GM12878 (cell line): ENCODE measurements around the gene PPME1. TPM values are rescaled to one million over a fixed set of nuclear protein-coding genes. Genes with fewer than 3 reads are reported as not detected.

ENCODE experiments used
- ATAC-seq: fragments of 200-7000 bp; cut with Tn5 transposase; 3 replicates; pipeline ENCODE4 v1.9.1; 2020; ENCODE audit warnings: mild to moderate bottlenecking, moderate library complexity
- BruUV-seq: library from RNA; stranded (reverse); fragments of 400-500 nt; replicated peaks from 2 replicates; lab custom pipeline; 2021; lab: Mats Ljungman, UMichigan
- CTCF ChIA-PET: fragments of 300-600 bp; sonication (Branson Sonifier 250); formaldehyde crosslinking; extraction: SDS; loops from one replicate; lab custom pipeline; 2021; ENCODE audit warnings: inconsistent platforms; lab: Yijun Ruan, JAX
- POLR2A ChIA-PET: fragments of 350-600 bp; formaldehyde crosslinking; extraction: SDS; loops from one replicate; lab custom pipeline; 2021; ENCODE audit warnings: inconsistent platforms; lab: Charles Lee
- RAD21 ChIA-PET: fragments of 300-600 bp; sonication (Branson Sonifier 250); formaldehyde crosslinking; loops from one replicate; lab custom pipeline; 2023; ENCODE audit warnings: antibody characterized with exemption; ENCODE audit not compliant: unreplicated experiment; lab: Charles Lee
- SMC1A ChIA-PET: fragments of 300-600 bp; sonication (Branson Sonifier 250); formaldehyde crosslinking; loops from one replicate; lab custom pipeline; 2023; ENCODE audit not compliant: unreplicated experiment, uncharacterized antibody; lab: Charles Lee
- DNase-seq: peaks from one replicate; pipeline ENCODE4 v3.0.0-alpha.2; 2011; ENCODE audit warnings: low read depth, low spot score
- FAIRE-seq: peaks from 3 replicates; lab custom pipeline; 2011; peaks lifted over from hg19 to GRCh38; lab: Jason Lieb, UNC
- H2AFZ ChIP-seq: 2 replicates; pipeline ENCODE4 v1.6.0; 2011; ENCODE audit warnings: low read depth, low read length, control low read depth; ENCODE audit not compliant: control insufficient read depth
- H3K27ac ChIP-seq: 2 replicates; pipeline ENCODE4 v1.5.1; 2011; ENCODE audit warnings: control low read depth; ENCODE audit not compliant: control insufficient read depth, insufficient read depth
- H3K27me3 ChIP-seq, 2 experiments: replicated peaks in 1 of 2; 2 replicates each; pipeline versions ENCODE4 v1.6.0 to v1.6.1; 2011; ENCODE audit warnings: low read length in 1 of 2; ENCODE audit not compliant: control insufficient read depth in 2 of 2, insufficient read depth in 2 of 2
- H3K36me3 ChIP-seq, 2 experiments: 2 replicates each; pipeline ENCODE4 v1.5.1; 2011; ENCODE audit warnings: low read length in 1 of 2; ENCODE audit not compliant: control insufficient read depth in 2 of 2, insufficient read depth in 2 of 2
- H3K4me1 ChIP-seq: 2 replicates; pipeline ENCODE4 v1.6.1; 2011; ENCODE audit warnings: mild to moderate bottlenecking, low read length, moderate library complexity, mixed read lengths; ENCODE audit not compliant: control insufficient read depth, insufficient read depth
- H3K4me2 ChIP-seq: 2 replicates; pipeline ENCODE4 v1.6.0; 2011; ENCODE audit warnings: control low read depth; ENCODE audit not compliant: control insufficient read depth, insufficient read depth
- H3K4me3 ChIP-seq: fragments of 200-600 bp; sonication (generic); 2 replicates; pipeline ENCODE4 v1.5.1; 2016
- H3K79me2 ChIP-seq: 2 replicates; pipeline ENCODE4 v1.6.0; 2011; ENCODE audit warnings: low read length; ENCODE audit not compliant: control insufficient read depth, insufficient read depth
- H3K9ac ChIP-seq: 2 replicates; pipeline ENCODE4 v1.8.0; 2011; ENCODE audit warnings: low read length, control low read depth, mixed read lengths; ENCODE audit not compliant: control insufficient read depth, insufficient read depth
- H3K9me3 ChIP-seq: replicated peaks from 3 replicates; pipeline ENCODE4 v1.5.1; 2011; ENCODE audit warnings: mild to moderate bottlenecking, low read length; ENCODE audit not compliant: control insufficient read depth, insufficient read depth
- H4K20me1 ChIP-seq: 2 replicates; pipeline ENCODE4 v1.6.0; 2011; ENCODE audit not compliant: control insufficient read depth, insufficient read depth
- ASH2L ChIP-seq: fragments of 300-600, 200-600 bp; sonication (generic); IDR thresholded peaks from 2 replicates; pipeline ENCODE4 v1.6.1; 2017; ENCODE audit warnings: low read depth, mild to moderate bottlenecking, borderline replicate concordance
- BMI1 ChIP-seq: fragments of 450-650 bp; IDR thresholded peaks from 2 replicates; pipeline ENCODE4 v1.6.1; 2016; ENCODE audit warnings: mild to moderate bottlenecking, moderate library complexity, borderline replicate concordance
- BRCA1 ChIP-seq: IDR thresholded peaks from 2 replicates; pipeline ENCODE4 v1.6.1; 2011; ENCODE audit warnings: low read depth, low read length, improper control_type of control experiment
- CEBPB ChIP-seq, 2 experiments: fragments of 150-350 bp in 1 of 2; IDR thresholded peaks; 2 replicates each; pipeline ENCODE4 v1.6.1; 2012 to 2014; ENCODE audit warnings: low read depth in 2 of 2, low read length in 2 of 2, borderline replicate concordance in 1 of 2, inconsistent platforms in 1 of 2
- CREB1 ChIP-seq: IDR thresholded peaks from 2 replicates; pipeline ENCODE4 v1.6.1; 2012; ENCODE audit warnings: low read depth, mild to moderate bottlenecking, inconsistent platforms
- CREM ChIP-seq: IDR thresholded peaks from 2 replicates; pipeline ENCODE4 v1.6.1; 2014; ENCODE audit warnings: antibody characterized with exemption, low read depth
- FOXK2 ChIP-seq: fragments of 450-650 bp; IDR thresholded peaks from 2 replicates; pipeline ENCODE4 v1.6.1; 2017; ENCODE audit warnings: mild to moderate bottlenecking, moderate library complexity
- HDGF ChIP-seq: fragments of 450-650 bp; IDR thresholded peaks from 2 replicates; pipeline ENCODE4 v1.6.1; 2016; ENCODE audit warnings: antibody characterized with exemption
- NBN ChIP-seq: fragments of 450-650 bp; IDR thresholded peaks from 2 replicates; pipeline ENCODE4 v1.6.1; 2016
- NR2F1 ChIP-seq: fragments of 450-650 bp; conservative IDR thresholded peaks from 2 replicates; pipeline ENCODE4 v1.6.1; 2017; ENCODE audit warnings: mild to moderate bottlenecking
- PML ChIP-seq: IDR thresholded peaks from 2 replicates; pipeline ENCODE4 v1.6.1; 2012; ENCODE audit warnings: low read length, inconsistent platforms
- RUNX3 ChIP-seq: IDR thresholded peaks from 2 replicates; pipeline ENCODE4 v1.6.1; 2012; ENCODE audit warnings: low read length, inconsistent platforms
- ZNF207 ChIP-seq: fragments of 450-650 bp; IDR thresholded peaks from 2 replicates; pipeline ENCODE4 v1.6.1; 2014; ENCODE audit warnings: antibody characterized with exemption, mild to moderate bottlenecking, borderline replicate concordance
- WGBS: methylation state at CpG from one replicate; pipeline ENCODE4 v1.1.6; 2016; ENCODE audit warnings: low lambda C conversion rate; ENCODE audit not compliant: insufficient replicate concordance, insufficient coverage; ENCODE audit errors: missing lambda C conversion rate; 5-methylcytosine and 5-hydroxymethylcytosine counted together
- in situ Hi-C: fragments of 300-500 bp; cut with MboI; formaldehyde crosslinking; loops from 9 replicates; pipeline ENCODE4 v1.14.3; 2018; ENCODE audit warnings: mixed read lengths
- intact Hi-C: fragments of 100-400 bp; cut with micrococcal nuclease; formaldehyde crosslinking; loops from one replicate; pipeline ENCODE4 v1.14.2; 2022; ENCODE audit not compliant: unreplicated experiment
- polyA plus RNA-seq, 11 experiments: library from polyadenylated mRNA; depleted of rRNA in 4 of 11; unstranded in 6 of 11; stranded (reverse) in 5 of 11; fragments of >200 nt; fragmentation: Nextera tagmentation in 4 of 11; fragmentation: Illumina TruSeq in 1 of 11; extraction: Ambion mirVana in 4 of 11; extraction: Trizol in 1 of 11; gene quantifications; 1 replicate in 1 of 11; 2 replicates in 10 of 11; pipeline versions ENCODE4 v1.2.1 to v1.2.3, GENCODE V29; 2011 to 2016; ENCODE audit warnings: inconsistent platforms in 2 of 11, missing spikeins in 2 of 11, low read depth in 1 of 11
- total RNA-seq, 4 experiments: library from RNA; depleted of rRNA in 3 of 4; stranded (reverse); fragments of >200 nt in 3 of 4; fragmentation: Illumina TruSeq in 1 of 4; extraction: Trizol in 1 of 4; gene quantifications; 2 replicates each; pipeline versions ENCODE4 v1.2.1 to v1.2.3, GENCODE V29; 2013 to 2021
- TF ChIP-seq, protein P1 (sequence below): fragments of 450-650 bp; IDR thresholded peaks from 2 replicates; pipeline ENCODE4 v1.6.1; 2016; ENCODE audit warnings: mild to moderate bottlenecking
- TF ChIP-seq, protein P2 (sequence below): fragments of 450-650 bp; IDR thresholded peaks from 2 replicates; pipeline ENCODE4 v1.6.1; 2014; ENCODE audit warnings: mild to moderate bottlenecking
- TF ChIP-seq, protein P3 (sequence below): fragments of 450-650 bp; conservative IDR thresholded peaks from 2 replicates; pipeline ENCODE4 v1.6.1; 2017; ENCODE audit warnings: mild to moderate bottlenecking, moderate library complexity

The PPME1 gene
- total and polyA plus RNA-seq, 10 of the 15 experiments (the other 5 are each of a cell fraction or from before 2014, with no cell fraction given): 3.1 to 51.4 (median 20.8) TPM

DNA sequence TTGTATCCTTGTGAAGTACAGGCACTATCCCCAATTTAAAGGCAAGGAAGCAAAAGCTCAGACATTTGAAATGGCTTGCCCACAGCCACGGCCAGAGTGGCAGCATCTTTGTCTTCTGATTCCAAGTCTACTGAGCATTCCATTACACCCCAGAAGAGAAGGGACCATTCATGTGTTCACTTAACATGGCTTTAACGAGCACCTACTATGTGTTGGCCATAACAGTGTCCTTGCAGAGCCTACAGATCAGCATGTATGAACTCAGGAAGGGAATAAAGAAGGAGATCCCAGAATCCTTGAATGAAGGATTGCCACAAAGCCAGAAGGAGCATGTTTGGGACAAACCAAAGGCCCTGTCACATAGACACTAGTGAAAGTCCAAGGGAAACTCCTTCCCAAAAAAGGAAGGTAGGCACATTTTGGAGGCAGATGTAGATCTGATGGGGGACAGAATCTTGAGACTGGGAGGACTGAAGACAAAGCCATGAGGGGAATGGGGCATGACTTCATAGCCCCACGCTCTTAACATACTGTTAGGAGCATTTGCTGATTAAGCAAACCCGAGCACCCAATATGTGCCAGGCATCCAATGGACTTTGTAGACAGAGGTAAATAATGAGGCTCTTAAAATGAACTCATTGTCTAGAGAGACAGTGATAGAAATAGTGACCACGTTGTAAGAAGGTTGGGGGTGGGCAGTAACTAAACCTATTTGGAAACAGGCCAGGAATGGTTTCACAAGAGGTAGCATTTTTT lies 85.5 kb downstream of the PPME1 start:
- BruUV-seq: no TSS peak
- Histone ChIP-seq H3K36me3 (peaks cover 2 to 8% of the 10 kb centered on the region in 2 experiments; a peak in 3 of 4 replicates), H3K9me3 (no peaks in the 10 kb centered on the region), H4K20me1 (peaks cover 3% of the 10 kb centered on the region; the same call in 1 of the 2 replicates), H3K27ac (no peak overlapping the region), H3K4me2 (no peak overlapping the region), H3K4me3 (no peak overlapping the region), H3K9ac (no peak overlapping the region), H2AFZ (no peak overlapping the region), H3K27me3 (no peaks in the 10 kb centered on the region), H3K79me2 (no peaks in the 10 kb centered on the region), H3K4me1 (no peaks in the 10 kb centered on the region)
- SMC1A ChIA-PET: interaction anchor here (0.8 to 3.2 kb wide), 18 partner anchors 12 to 315 kb away, joined by 3 to 30 read pairs (median 4); partner anchors contain the start of gene C2CD3
- WGBS: 58% methylated on average over 5 of the region's 5 CpGs
- FAIRE-seq (no peak), ATAC-seq (no peak), DNase-seq (no peak)
- CTCF ChIA-PET: interaction anchor here (0.7 to 3.9 kb wide), 44 partner anchors 8 to 469 kb away, joined by 3 to 83 read pairs (median 4); no protein-coding TSS in a partner anchor
- intact Hi-C loops: loop anchor here (1.0 to 5.0 kb wide), 2 partner anchors 66 to 316 kb away; no protein-coding TSS in a partner anchor
- in situ Hi-C loops: no loop called here
- POLR2A ChIA-PET: no interaction called here
- RAD21 ChIA-PET: interaction anchor here (0.5 to 1.9 kb wide), 13 partner anchors 10 to 314 kb away, joined by 3 to 27 read pairs (median 4); no protein-coding TSS in a partner anchor
- TF ChIP-seq HDGF: no peak
- TF ChIP-seq PML: no peak
- no peak for TF ChIP-seq RUNX3
- no peak for TF ChIP-seq ASH2L
- no peak for TF ChIP-seq ZNF207
- TF ChIP-seq, protein P1, sequence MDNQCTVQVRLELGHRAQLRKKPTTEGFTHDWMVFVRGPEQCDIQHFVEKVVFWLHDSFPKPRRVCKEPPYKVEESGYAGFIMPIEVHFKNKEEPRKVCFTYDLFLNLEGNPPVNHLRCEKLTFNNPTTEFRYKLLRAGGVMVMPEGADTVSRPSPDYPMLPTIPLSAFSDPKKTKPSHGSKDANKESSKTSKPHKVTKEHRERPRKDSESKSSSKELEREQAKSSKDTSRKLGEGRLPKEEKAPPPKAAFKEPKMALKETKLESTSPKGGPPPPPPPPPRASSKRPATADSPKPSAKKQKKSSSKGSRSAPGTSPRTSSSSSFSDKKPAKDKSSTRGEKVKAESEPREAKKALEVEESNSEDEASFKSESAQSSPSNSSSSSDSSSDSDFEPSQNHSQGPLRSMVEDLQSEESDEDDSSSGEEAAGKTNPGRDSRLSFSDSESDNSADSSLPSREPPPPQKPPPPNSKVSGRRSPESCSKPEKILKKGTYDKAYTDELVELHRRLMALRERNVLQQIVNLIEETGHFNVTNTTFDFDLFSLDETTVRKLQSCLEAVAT: no peak
- no peak for TF ChIP-seq FOXK2
- TF ChIP-seq NR2F1: no peak
- no peak for TF ChIP-seq NBN
- TF ChIP-seq CREB1: no peak
- TF ChIP-seq, protein P2, sequence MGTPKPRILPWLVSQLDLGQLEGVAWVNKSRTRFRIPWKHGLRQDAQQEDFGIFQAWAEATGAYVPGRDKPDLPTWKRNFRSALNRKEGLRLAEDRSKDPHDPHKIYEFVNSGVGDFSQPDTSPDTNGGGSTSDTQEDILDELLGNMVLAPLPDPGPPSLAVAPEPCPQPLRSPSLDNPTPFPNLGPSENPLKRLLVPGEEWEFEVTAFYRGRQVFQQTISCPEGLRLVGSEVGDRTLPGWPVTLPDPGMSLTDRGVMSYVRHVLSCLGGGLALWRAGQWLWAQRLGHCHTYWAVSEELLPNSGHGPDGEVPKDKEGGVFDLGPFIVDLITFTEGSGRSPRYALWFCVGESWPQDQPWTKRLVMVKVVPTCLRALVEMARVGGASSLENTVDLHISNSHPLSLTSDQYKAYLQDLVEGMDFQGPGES: no peak
- TF ChIP-seq BMI1: no peak
- no peak for TF ChIP-seq CREM
- TF ChIP-seq CEBPB (IDR thresholded peaks at IDR 0.05; ENCODE audit: borderline replicate concordance in 1 of 2, low read depth in 2 of 2, low read length in 2 of 2): no peak
- TF ChIP-seq, protein P3, sequence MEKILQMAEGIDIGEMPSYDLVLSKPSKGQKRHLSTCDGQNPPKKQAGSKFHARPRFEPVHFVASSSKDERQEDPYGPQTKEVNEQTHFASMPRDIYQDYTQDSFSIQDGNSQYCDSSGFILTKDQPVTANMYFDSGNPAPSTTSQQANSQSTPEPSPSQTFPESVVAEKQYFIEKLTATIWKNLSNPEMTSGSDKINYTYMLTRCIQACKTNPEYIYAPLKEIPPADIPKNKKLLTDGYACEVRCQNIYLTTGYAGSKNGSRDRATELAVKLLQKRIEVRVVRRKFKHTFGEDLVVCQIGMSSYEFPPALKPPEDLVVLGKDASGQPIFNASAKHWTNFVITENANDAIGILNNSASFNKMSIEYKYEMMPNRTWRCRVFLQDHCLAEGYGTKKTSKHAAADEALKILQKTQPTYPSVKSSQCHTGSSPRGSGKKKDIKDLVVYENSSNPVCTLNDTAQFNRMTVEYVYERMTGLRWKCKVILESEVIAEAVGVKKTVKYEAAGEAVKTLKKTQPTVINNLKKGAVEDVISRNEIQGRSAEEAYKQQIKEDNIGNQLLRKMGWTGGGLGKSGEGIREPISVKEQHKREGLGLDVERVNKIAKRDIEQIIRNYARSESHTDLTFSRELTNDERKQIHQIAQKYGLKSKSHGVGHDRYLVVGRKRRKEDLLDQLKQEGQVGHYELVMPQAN: no peak
- no peak for TF ChIP-seq BRCA1
